ENCODE data around the gene TEX22. TPM values are rescaled to one million over a fixed set of nuclear protein-coding genes. Genes with fewer than 3 reads are reported as not detected.

Gene TEX22
- total RNA-seq, 1 experiment from 2014 or later, result 0.87 TPM

DNA sequence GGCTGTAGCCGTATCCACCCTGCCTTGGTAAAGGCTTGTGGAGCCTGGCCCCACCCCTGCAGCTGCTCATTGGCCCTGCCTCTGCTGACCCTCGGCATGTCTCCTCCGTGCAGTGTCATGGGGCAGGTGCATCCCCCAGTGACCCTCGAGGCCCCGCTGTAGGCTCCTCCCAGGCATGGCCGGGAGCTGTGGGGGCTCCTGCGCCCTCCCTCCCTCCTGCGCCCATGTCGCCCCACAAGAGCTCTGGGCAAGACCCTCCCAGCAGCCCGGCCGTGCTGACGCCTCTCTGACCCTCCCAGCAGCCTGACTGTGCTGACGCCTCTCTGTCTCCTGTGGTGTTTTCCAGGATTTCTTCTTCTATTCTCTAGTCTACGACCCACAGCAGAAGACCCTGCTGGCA is 55.5 kb downstream of the TEX22 start:
- ATAC-seq, result no peak
- CTCF ChIA-PET, result interaction anchor here (1.1 to 2.9 kb wide), 2 partner anchors 17 to 27 kb away, joined by 4 to 9 read pairs; no protein-coding TSS in a partner anchor
- H3K9me3 Mint-ChIP-seq, result no peaks in the 10 kb centered on the region
- DNase-seq (ENCODE audit: low spot score), result no peak
- POLR2A ChIA-PET, result no interaction called here
- H3K27ac Mint-ChIP-seq, result no peak overlapping the region
- no peaks in the 10 kb centered on the region for H3K4me1 Mint-ChIP-seq
- H3K36me3 Mint-ChIP-seq, result peaks cover 33% of the 10 kb centered on the region
- H3K27me3 Mint-ChIP-seq (ENCODE audit: low read depth), result no peaks in the 10 kb centered on the region
- TF ChIP-seq, protein P1, sequence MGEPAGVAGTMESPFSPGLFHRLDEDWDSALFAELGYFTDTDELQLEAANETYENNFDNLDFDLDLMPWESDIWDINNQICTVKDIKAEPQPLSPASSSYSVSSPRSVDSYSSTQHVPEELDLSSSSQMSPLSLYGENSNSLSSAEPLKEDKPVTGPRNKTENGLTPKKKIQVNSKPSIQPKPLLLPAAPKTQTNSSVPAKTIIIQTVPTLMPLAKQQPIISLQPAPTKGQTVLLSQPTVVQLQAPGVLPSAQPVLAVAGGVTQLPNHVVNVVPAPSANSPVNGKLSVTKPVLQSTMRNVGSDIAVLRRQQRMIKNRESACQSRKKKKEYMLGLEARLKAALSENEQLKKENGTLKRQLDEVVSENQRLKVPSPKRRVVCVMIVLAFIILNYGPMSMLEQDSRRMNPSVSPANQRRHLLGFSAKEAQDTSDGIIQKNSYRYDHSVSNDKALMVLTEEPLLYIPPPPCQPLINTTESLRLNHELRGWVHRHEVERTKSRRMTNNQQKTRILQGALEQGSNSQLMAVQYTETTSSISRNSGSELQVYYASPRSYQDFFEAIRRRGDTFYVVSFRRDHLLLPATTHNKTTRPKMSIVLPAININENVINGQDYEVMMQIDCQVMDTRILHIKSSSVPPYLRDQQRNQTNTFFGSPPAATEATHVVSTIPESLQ (CRISPR knock-in tag; IDR thresholded peaks at IDR 0.05), result no peak
- no peak for TF ChIP-seq NFE2L1 (CRISPR knock-in tag; IDR thresholded peaks at IDR 0.05)
- no peak for TF ChIP-seq ETV6 (CRISPR knock-in tag; IDR thresholded peaks at IDR 0.05)
- no peak overlapping the region for H3K4me3 Mint-ChIP-seq

DNA sequence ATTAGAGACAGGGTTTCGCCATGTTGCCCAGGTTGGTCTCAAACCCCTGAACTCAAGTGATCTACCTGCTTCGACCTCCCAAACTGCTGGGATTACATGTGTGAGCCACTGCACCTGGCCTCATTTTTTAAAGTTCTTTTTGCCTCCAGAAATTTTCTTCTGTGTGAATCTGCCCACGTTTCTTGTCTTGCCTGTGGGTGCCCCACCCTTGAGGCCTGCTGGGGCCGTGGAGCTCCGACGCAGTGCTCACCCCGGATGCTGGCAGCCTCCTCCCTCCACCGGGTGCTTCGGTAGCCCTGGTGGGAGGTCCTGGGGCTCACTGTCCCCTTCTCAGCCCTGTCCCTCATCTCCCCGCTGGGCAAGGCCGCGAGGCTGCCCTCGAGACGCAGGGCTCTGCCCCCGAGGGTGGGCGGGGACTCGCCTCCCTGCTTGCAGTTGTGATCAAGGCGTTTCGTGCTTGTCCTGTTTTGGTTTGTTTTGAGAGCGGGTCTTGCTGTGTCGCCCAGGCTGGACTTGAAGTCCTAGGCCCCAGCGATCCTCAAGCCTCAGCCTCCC is 56.8 kb downstream of the TEX22 start:
- DNase-seq (ENCODE audit: low spot score), result no peak
- no peaks in the 10 kb centered on the region for H3K4me1 Mint-ChIP-seq
- no peak for ATAC-seq
- no peak overlapping the region for H3K4me3 Mint-ChIP-seq
- peaks cover 32% of the 10 kb centered on the region for H3K36me3 Mint-ChIP-seq
- ChIA-PET POLR2A (no interaction called here), CTCF (no interaction called here)
- no peaks in the 10 kb centered on the region for H3K9me3 Mint-ChIP-seq
- no peak for TF ChIP-seq EMX1 (CRISPR knock-in tag; IDR thresholded peaks at IDR 0.05)
- TF ChIP-seq HMGA2 (CRISPR knock-in tag; IDR thresholded peaks at IDR 0.05), result no peak
- H3K27ac Mint-ChIP-seq, result peak overlapping the region; percentile 64
- H3K27me3 Mint-ChIP-seq (ENCODE audit: low read depth), result no peaks in the 10 kb centered on the region

- no peaks in the 10 kb centered on the region for H3K9me3 Mint-ChIP-seq
- peak overlapping the region; percentile 64; the same call in 1 of the 2 replicates for H3K27ac Mint-ChIP-seq
- H3K27me3 Mint-ChIP-seq (ENCODE audit: low read depth), result no peaks in the 10 kb centered on the region
- DNase-seq (ENCODE audit: low spot score) (no peak), ATAC-seq (no peak)
- H3K4me1 Mint-ChIP-seq, result no peaks in the 10 kb centered on the region
- CTCF ChIA-PET, result interaction anchor here (2.2 kb wide), 1 partner anchor 25 kb away, joined by 10 read pairs; no protein-coding TSS in a partner anchor
- POLR2A ChIA-PET, result no interaction called here
- peaks cover 31% of the 10 kb centered on the region for H3K36me3 Mint-ChIP-seq
- H3K4me3 Mint-ChIP-seq, result no peak overlapping the region
- TF ChIP-seq TEAD1 (CRISPR knock-in tag; IDR thresholded peaks at IDR 0.05) (no peak), ESRRA (CRISPR knock-in tag; IDR thresholded peaks at IDR 0.05; ENCODE audit: borderline replicate concordance) (no peak), TCF7 (CRISPR knock-in tag; IDR thresholded peaks at IDR 0.05; ENCODE audit: low read depth) (no peak), ZNF317 (CRISPR knock-in tag; IDR thresholded peaks at IDR 0.05; ENCODE audit: borderline replicate concordance, low read depth) (no peak), FOXK1 (CRISPR knock-in tag; IDR thresholded peaks at IDR 0.05) (no peak), ZNF138 (CRISPR knock-in tag; conservative IDR thresholded peaks at IDR 0.05) (no peak), PRRX2 (CRISPR knock-in tag; IDR thresholded peaks at IDR 0.05) (no peak)
- TF ChIP-seq, protein P2, sequence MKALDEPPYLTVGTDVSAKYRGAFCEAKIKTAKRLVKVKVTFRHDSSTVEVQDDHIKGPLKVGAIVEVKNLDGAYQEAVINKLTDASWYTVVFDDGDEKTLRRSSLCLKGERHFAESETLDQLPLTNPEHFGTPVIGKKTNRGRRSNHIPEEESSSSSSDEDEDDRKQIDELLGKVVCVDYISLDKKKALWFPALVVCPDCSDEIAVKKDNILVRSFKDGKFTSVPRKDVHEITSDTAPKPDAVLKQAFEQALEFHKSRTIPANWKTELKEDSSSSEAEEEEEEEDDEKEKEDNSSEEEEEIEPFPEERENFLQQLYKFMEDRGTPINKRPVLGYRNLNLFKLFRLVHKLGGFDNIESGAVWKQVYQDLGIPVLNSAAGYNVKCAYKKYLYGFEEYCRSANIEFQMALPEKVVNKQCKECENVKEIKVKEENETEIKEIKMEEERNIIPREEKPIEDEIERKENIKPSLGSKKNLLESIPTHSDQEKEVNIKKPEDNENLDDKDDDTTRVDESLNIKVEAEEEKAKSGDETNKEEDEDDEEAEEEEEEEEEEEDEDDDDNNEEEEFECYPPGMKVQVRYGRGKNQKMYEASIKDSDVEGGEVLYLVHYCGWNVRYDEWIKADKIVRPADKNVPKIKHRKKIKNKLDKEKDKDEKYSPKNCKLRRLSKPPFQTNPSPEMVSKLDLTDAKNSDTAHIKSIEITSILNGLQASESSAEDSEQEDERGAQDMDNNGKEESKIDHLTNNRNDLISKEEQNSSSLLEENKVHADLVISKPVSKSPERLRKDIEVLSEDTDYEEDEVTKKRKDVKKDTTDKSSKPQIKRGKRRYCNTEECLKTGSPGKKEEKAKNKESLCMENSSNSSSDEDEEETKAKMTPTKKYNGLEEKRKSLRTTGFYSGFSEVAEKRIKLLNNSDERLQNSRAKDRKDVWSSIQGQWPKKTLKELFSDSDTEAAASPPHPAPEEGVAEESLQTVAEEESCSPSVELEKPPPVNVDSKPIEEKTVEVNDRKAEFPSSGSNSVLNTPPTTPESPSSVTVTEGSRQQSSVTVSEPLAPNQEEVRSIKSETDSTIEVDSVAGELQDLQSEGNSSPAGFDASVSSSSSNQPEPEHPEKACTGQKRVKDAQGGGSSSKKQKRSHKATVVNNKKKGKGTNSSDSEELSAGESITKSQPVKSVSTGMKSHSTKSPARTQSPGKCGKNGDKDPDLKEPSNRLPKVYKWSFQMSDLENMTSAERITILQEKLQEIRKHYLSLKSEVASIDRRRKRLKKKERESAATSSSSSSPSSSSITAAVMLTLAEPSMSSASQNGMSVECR (CRISPR knock-in tag; IDR thresholded peaks at IDR 0.05; ENCODE audit: borderline replicate concordance), result no peak
- TF ChIP-seq, protein P3, sequence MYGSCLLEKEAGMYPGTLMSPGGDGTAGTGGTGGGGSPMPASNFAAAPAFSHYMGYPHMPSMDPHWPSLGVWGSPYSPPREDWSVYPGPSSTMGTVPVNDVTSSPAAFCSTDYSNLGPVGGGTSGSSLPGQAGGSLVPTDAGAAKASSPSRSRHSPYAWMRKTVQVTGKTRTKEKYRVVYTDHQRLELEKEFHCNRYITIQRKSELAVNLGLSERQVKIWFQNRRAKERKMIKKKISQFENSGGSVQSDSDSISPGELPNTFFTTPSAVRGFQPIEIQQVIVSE (CRISPR knock-in tag; IDR thresholded peaks at IDR 0.05; ENCODE audit: borderline replicate concordance), result no peak
Measured at GRCh38 chr14:105455766-105456660, 57.7 kb downstream of the TEX22 start.

Measured in WTC11 (cell line).